HG03457 (cell line): ENCODE results near the gene DSCAM.

ENCODE experiments used
- ATAC-seq: cut with Tn5 transposase; IDR thresholded peaks from one replicate; pipeline ENCODE4 v1.9.1; 2021; ENCODE audit warnings: moderate number of reproducible peaks; ENCODE audit not compliant: unreplicated experiment

Gene DSCAM

GRCh38 chr21:40562242-40563002 lies 284.5 kb downstream of the DSCAM start:
- no peak for ATAC-seq

GRCh38 chr21:40556442-40556968 lies 290.5 kb downstream of the DSCAM start:
- ATAC-seq, result no peak

GRCh38 chr21:40555021-40555528 lies 291.9 kb downstream of the DSCAM start:
- ATAC-seq, result no peak

GRCh38 chr21:40553781-40554180 lies 293.2 kb downstream of the DSCAM start:
- no peak for ATAC-seq

- no peak for ATAC-seq
These were observed 298.9 kb downstream of the DSCAM start for GRCh38 chr21:40547906-40548513.

- no peak for ATAC-seq
These were observed 300.3 kb downstream of the DSCAM start for GRCh38 chr21:40546647-40547046.

- no peak for ATAC-seq
These were observed 306.7 kb downstream of the DSCAM start for GRCh38 chr21:40540216-40540615.

GRCh38 chr21:40534886-40535285 lies 312.1 kb downstream of the DSCAM start:
- no peak for ATAC-seq

GRCh38 chr21:40531431-40532110 lies 315.4 kb downstream of the DSCAM start:
- no peak for ATAC-seq

GRCh38 chr21:40531016-40531415 lies 315.9 kb downstream of the DSCAM start:
- ATAC-seq, result no peak

GRCh38 chr21:40517646-40518045 lies 329.3 kb downstream of the DSCAM start:
- ATAC-seq, result no peak

- ATAC-seq, result no peak
These were observed 330.6 kb downstream of the DSCAM start for GRCh38 chr21:40516335-40516734.

- ATAC-seq, result no peak
These were observed 334.4 kb downstream of the DSCAM start for GRCh38 chr21:40512590-40512989.

- no peak for ATAC-seq
These were observed 339.0 kb downstream of the DSCAM start for GRCh38 chr21:40507978-40508377.

GRCh38 chr21:40505681-40506080 lies 341.3 kb downstream of the DSCAM start:
- no peak for ATAC-seq

- ATAC-seq, result no peak
These were observed 341.7 kb downstream of the DSCAM start for GRCh38 chr21:40505244-40505643.

GRCh38 chr21:40504825-40505224 lies 342.1 kb downstream of the DSCAM start:
- no peak for ATAC-seq

GRCh38 chr21:40496116-40496515 lies 350.8 kb downstream of the DSCAM start:
- ATAC-seq, result no peak

- no peak for ATAC-seq
These were observed 356.6 kb downstream of the DSCAM start for GRCh38 chr21:40490408-40490807.

GRCh38 chr21:40489001-40489400 lies 358.0 kb downstream of the DSCAM start:
- ATAC-seq, result no peak

GRCh38 chr21:40481764-40482163 lies 365.2 kb downstream of the DSCAM start:
- ATAC-seq, result no peak

GRCh38 chr21:40474513-40474912 lies 372.4 kb downstream of the DSCAM start:
- no peak for ATAC-seq
